Measurements from ENCODE around the gene SIRPB2.

Gene SIRPB2

GRCh38 chr20:1437235-1437904, 53.9 kb downstream of the SIRPB2 start:
- DNase-seq = no peak

- no peak for DNase-seq
These were observed 55.0 kb downstream of the SIRPB2 start for GRCh38 chr20:1436263-1436662.

GRCh38 chr20:1435337-1435699, 55.9 kb downstream of the SIRPB2 start:
- DNase-seq = no peak

GRCh38 chr20:1434571-1435336, 56.5 kb downstream of the SIRPB2 start:
- no peak for DNase-seq

GRCh38 chr20:1431158-1431557, 60.1 kb downstream of the SIRPB2 start:
- DNase-seq = no peak

- DNase-seq = no peak
These were observed 61.2 kb downstream of the SIRPB2 start for GRCh38 chr20:1430004-1430451.

- DNase-seq = no peak
These were observed 62.0 kb downstream of the SIRPB2 start for GRCh38 chr20:1429143-1429728.

GRCh38 chr20:1427457-1428054, 63.7 kb downstream of the SIRPB2 start:
- peak; percentile 14 for DNase-seq

GRCh38 chr20:1426231-1426849, 64.9 kb downstream of the SIRPB2 start:
- DNase-seq = no peak
